ENCODE data around the gene FBLN5.

GRCh38 chr14:91975763-91976162, 28.3 kb upstream of the FBLN5 start:
- TF ChIP-seq EZH2 (IDR thresholded peaks at IDR 0.05): no peak
- no peak for TF ChIP-seq POLR2AphosphoS5 (IDR thresholded peaks at IDR 0.05; ENCODE audit: borderline replicate concordance, low read depth, low read length)
- TF ChIP-seq FOXP2 (optimal IDR thresholded peaks at IDR 0.05; ENCODE audit: control extremely low read depth, extremely low read length, insufficient read depth): no peak
